GM18505 (cell line): ENCODE measurements around the gene NONO.
"Not testable (repeated sequence)": the region's sequence is repeated elsewhere in the genome, so short reads cannot be mapped to it uniquely, and the experiment has no call there.

Source experiments
- ATAC-seq: cut with Tn5 transposase; IDR thresholded peaks from one replicate; pipeline ENCODE4 v1.9.1; 2021; ENCODE audit not compliant: unreplicated experiment
- POLR2A ChIP-seq: IDR thresholded peaks from 4 replicates; pipeline ENCODE4 v1.6.1; 2011; ENCODE audit warnings: borderline replicate concordance; ENCODE audit not compliant: insufficient read depth, insufficient read length; ENCODE audit errors: extremely low read depth

NONO gene

DNA sequence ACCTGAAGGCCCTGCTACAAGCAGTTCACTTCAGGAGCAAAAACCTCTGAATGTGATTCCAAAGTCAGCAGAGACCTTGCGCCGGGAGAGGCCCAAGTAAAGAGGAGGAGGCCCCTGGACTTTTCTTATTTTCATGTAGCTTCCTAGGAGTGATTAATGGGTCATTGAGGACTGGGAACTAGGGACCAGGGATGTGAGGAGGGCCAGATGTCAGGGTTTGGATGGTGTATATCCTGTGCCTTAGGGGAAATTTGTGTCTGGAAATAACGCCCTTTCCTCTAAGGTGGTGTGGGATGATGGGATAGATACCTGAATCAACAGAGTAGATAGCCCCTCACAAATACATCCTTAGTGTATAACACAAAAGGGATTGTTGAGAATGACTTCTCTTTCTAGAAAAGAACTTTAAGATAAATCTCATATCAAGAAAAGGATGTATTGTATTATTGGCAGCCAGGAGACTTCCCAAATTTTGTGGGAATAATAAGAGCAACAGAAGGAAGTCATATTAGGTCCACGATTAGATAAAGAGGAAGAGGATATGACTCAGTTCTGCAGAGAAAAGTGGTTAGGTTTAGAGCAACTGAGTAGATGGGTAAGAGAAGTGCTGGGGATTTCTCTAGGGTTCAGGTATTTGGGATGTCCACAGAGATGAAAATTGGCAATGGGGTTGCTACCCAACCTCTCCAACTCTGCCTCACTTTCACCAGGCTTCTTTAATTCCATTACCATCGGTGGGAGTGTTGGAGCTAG is 19.2 kb downstream of the NONO start:
- no peak for ATAC-seq
- TF ChIP-seq POLR2A, result no peak

DNA sequence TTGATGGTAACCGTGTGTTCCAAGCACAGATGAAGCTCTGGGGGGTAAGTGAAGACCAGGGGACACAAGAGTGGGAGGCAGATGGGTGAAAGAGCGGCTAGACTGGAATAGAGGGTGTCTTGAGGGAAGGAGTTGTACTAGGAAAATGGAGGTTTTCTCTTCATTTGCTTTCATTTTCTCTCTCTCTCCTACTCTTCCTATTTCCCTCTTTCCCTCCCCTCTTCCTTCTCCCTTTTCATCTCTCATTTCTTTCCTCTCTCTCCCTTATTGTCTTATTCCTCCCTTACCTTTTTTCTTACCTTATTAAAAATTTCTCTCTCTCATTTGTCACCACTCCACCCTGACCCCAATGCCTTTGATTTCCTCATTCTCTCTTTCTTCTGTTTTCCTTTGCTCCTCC is 21.1 kb downstream of the NONO start:
- no peak for TF ChIP-seq POLR2A
- ATAC-seq, result no peak

DNA sequence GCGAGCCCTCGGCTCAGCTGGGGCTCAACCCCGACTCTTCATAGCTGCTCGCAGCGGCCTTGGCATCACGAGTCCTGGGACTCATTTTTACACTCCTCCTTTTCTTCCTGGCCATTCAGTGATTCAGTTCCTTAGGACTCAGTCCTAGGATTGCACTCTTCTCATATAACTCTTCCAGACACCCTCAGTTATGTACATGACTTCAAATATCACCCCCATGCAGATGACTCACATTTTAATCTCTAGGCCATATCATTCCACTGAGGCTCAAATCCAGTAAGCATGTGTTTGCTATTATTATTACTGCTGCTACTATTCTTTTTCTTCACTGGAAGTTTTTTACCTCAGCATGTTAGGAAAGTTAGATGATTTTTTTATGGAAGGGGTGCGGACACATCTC is 32.5 kb downstream of the NONO start:
- ATAC-seq, result no peak
- no peak for TF ChIP-seq POLR2A

DNA sequence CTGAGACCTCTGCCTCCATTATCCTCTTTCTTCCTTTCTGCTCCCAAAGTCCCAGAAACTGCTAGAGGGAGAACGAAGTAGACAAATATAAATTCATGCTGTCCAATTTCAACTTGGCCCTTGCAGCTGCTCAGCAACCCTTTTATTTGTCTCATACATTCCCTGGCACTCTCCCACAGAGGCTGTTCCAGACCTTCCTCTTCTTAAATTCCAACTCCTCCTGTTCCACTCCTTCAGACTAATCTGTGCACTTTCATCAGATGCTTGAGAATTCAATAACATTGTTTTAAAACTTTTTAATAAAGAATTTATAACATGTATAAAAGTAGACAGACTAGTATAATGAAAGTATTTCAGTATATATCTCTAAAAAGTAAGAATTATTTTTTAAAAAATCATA is 33.5 kb downstream of the NONO start:
- not testable (repeated sequence) for ATAC-seq

DNA sequence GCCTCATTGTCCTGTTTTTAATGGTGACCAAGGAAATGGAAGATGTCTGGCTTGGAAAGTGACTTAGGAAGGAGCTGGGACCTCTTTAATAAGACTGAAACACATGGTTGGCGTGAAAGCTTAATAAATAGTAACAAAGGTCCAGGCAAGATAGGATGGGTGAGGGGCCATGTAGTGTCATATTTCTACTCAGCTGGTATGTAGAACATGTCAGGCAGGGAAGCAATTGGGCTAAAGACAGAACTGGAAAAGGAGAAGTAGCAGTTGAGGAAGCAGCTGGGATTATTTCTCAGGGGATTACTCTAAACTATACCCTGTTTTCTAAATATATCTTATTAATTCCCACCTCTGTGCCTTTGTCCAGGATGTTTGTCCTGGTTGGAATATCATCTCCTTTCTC is 36.7 kb downstream of the NONO start:
- TF ChIP-seq POLR2A, result no peak
- ATAC-seq, result no peak

DNA sequence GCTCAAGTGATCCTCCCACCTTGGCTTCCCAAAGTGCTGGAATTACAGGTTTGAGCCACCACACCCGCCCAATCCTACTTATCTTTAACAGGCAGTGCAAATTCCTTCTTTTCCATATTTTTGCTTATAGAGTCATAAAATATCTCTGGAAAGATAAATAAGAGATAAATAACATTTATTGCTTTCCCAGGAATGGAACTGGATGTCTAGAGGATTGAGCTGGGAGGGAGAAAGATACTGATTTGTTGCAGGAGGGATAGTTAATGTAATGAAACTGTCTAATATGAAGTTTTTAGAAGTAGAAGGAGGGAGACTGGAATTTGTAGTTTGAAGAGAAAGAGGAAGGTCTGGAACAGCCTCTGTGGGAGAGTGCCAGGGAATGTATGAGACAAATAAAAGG is 38.3 kb downstream of the NONO start:
- ATAC-seq, result no peak
- TF ChIP-seq POLR2A, result no peak

DNA sequence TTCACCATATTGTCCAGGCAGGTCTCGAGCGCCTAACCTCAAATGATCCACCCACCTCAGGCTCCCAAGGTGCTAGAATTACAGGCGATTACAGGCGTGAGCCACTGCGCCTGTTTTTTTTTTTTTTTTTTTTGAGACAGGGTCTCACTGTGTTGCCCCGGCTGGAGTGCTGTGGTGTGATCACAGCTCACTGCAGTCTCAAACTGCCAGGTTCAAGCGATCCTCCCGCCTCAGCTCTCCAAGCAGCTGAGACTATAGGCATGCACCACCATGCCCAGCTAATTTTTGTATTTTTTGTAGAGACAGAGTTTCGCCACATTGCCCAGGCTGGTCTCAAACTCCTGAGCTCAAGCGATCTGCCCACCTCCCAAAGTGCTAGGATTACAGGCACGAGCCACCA is 41.0 kb downstream of the NONO start:
- ATAC-seq, result not testable (repeated sequence)

DNA sequence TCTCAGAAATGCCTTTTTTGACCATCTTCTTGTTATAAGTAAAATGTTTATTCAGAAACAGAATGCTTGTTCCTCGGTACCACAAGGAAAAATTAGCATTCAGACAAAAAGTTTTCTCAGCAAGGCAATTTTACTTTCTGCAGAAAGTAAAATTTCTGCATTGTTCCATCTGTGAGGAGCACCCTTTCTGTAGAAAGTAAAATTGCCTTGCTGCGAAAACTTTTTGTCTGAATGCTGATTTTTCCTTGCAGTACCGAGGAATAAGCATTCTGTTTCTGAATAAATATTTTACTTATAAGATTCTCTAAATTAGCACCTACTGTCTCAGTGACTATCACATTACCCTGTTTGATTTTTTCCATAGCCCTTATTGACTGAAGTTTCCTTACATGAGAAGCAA is 43.0 kb downstream of the NONO start:
- ATAC-seq, result no peak
- no peak for TF ChIP-seq POLR2A

DNA sequence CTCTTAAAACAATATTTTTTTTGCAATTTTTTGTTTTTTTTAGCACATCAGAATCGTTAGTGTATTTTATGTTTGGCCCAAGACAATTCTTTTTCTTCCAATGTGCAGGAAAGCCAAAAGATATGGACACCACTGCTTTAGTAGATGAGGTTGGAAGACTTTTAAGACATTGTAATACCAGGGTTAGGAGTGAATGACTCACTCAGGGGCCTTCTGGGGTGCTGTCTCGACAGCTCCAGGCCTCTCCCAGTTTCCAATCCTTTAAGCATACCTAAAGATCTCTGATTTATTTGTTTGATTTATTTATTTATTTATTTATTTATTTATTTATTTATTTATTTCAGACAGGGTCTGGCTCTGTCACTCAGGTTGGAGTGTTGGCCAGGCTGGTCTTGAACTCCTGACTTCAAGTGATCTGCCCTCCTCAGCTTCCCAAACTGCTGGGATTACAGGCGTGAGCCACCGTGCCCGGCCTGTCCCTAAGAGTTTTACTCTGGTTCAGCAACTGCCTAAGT is 65.8 kb downstream of the NONO start:
- ATAC-seq, result not testable (repeated sequence)

DNA sequence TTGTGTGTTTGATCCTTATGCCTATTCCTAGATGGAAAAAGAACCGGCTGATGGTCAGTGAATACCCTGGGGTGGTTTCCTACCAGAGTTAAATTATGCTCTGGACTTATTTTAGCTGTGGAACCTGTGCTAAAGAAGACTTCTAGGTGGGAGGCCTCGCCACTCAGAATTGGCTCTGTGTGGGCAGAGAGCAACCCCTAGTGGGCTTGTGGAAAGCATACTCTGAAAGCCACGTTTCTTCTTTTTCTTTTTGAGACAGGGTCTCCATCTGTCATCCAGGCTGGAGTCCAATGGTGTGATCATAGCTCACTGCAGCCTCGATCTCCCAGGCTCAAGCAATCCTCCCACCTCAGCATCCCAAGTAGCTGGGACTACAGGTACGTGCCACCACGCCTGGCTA is 66.4 kb downstream of the NONO start:
- ATAC-seq, result not testable (repeated sequence)
